Stimulated activated CD4-positive, alpha-beta T cell treated with anti-CD3 and anti-CD28 coated beads, TNF-alpha, amount 100 ng/mL, for 48 hours (primary cell): Measurements from ENCODE around the gene ZMYM2.

Source experiments
- DNase-seq, 3 donors: peaks; one replicate each; pipeline ENCODE4 v3.0.0-alpha.2; 2020; ENCODE audit warnings: low read depth in 3 of 3

ZMYM2 gene

DNA sequence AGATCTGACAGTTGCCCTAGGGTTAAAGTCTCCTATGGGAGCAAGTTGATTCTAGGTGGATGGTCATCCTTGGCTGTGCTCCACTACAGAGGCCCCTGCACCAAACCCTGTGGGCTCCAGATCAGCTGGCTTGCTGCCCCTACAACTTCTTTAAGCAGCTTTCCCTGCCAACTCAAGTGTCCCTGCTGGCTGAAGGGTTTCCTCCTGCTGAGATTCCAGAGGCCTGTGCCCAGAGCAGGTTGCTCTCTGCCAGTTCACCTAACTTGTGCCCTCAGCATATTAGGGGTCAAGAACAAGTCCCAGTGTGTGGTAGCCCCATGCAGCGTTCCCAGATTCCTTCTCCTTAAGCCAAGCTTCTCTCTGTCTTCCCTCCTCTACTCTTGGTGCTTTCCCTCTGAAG is 85.6 kb downstream of the ZMYM2 start:
- no peak for DNase-seq

DNA sequence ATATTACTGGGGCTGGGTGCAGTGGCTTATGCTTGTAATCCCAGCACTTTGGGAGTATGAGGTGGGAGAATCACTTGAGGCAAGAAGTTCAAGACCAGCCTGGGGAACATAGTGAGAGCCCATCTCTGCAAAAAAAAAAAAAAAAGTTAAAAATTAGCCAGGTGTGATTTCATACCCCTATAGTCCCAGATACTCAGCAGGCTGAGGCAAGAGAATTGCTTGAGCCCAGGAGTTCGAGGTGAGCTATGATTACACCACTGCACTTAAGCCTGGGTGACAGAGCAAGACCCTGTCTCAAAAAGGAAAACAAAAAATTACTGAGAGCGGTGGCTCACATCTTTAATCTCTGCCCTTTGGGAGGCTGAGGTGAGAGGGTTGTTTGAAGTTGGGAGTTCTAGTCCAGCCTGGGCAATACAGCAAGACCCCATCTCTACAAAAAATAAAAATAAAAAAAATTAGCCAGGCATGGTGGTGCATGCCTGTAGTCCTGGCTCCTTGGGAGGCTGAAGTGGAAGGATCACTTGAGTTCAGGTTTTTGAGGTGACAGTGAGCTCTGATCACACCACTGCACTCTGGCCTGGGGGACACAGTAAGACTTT is 87.5 kb downstream of the ZMYM2 start:
- DNase-seq: no peak

- no peak for DNase-seq
Observed at GRCh38 chr13:20049558-20050473, 91.3 kb downstream of the ZMYM2 start.

DNA sequence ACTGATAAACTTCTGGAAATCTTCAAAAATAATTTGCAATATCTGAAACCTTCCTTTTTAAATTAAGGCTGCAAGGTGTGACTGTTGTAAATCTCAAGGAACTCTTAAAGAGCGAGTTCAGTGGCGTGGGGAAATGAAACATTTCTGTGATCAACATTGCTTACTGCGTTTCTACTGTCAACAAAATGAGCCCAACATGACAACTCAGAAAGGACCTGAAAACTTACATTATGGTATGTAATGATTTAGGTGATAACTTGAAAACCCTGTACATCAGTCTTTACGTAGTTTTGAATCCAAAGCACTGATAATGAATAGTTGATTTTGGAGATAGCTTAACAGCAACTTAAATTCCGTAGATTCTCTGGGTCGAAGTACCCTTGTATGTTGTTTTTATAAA is 92.8 kb downstream of the ZMYM2 start:
- DNase-seq: no peak

- no peak for DNase-seq
Observed at GRCh38 chr13:20053016-20053415, 94.5 kb downstream of the ZMYM2 start.

GRCh38 chr13:20053891-20054290 is 95.4 kb downstream of the ZMYM2 start:
- DNase-seq: no peak

DNA sequence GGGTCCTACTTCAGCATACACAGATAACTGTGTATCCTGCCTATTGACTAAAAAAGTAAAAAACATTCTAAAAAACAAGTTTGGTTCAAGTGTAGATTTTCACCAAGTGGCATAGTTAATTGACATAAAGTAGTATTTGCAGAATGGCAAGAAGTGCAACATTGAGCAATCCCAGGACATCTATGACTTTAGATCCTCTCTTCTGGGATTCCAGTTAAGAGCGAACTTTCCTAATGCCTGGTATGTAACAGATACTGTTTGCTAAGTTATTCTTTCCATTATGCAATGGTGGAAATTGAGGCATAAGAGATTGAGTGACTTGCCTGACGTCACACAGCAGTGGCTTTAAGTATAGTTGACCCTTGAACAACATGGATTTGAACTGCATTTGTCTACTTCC is 96.1 kb downstream of the ZMYM2 start:
- no peak for DNase-seq

GRCh38 chr13:20057214-20057613 is 98.7 kb downstream of the ZMYM2 start:
- DNase-seq: no peak

DNA sequence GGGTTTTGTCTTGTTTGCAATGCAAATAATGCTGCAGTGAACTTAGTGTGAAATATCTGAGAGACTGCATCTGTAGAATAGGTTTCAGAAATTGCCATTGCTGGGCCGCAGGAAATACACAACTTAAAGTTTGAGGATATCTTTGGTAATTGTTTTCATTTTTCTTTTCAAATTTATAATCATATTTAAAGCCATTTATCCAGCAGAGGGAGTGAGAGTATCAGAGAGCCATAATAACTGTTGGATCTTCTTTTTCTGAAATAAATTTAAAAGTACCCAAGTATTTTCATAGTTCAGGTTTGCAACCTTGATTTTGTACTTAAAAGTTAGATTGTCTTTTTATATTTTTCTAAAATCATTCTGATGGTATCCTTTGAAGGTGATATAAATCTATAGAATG is 99.4 kb downstream of the ZMYM2 start:
- no peak for DNase-seq

DNA sequence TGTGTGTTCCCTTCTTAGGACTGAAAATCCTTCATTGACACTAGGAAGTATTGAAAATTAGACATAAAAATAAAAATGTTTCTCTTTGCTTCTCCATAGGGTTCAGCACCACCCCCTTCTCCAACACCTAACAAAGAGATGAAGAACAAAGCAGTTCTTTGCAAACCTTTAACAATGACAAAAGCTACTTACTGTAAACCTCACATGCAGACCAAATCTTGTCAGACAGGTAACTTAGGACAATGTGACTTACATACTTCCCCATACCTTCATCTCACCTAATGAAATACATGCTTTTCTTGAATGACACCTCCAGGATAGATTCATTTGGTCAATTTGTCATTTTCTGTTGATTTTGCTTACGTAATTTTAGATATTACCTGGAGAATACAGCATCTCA is 99.9 kb downstream of the ZMYM2 start:
- no peak for DNase-seq

DNA sequence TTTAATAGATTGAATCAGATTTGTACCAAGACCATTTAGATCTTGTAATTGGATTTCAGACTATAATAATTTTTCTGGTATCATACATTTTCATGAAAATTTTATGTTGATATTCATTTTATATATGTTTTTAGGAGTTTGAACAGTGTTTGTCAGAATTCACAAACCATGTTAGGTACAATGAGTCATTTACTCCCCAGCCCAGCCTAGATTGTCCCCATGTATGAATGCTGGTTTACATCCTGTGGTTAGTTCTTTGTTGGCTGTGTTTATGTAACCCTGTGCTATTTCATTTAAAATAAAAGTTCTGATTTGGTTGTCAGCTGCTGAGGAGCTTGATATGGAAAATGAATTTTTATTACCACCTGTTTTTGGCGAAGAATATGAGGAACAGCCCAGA is 105.6 kb downstream of the ZMYM2 start:
- DNase-seq: no peak

GRCh38 chr13:20065516-20065915 is 107.0 kb downstream of the ZMYM2 start:
- DNase-seq: no peak

DNA sequence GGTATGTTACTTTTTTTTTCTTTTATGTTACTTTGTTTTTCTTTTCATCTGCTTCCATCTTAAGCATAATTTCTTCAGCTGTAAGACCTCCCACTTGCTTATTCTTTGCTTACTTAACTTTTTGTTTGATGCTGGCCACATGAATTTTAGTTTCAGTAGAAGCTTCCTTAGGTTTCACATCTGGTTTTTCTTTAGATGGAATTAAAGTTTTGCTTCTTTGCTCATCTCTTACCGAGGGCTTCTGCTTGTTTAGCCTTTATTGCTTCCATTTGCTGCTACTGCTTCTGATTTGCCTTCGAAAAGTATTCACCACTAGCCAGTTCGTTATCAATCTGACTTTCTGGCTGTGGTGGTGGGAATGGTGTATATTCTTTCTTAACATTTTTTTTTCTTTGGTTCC is 111.4 kb downstream of the ZMYM2 start:
- DNase-seq: no peak

DNA sequence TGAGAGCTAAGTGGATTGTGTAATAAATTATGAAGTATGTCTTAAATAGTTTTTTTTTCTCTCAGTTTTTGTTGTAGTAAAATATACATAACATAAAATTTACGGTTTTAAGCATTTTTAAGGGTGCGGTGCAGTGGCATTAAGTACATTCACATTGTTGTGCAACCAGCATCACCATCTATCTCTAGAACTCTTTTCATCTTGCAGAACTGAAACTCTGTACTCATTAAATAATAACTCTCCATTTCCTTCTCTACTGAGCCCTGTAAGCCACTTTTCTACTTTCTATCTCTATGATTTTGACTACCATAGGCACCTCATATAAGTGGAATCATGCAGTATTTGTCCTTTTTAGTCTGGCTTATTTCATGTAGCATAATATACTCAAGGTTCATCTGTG is 115.2 kb downstream of the ZMYM2 start:
- no peak for DNase-seq

GRCh38 chr13:20074966-20075365 is 116.4 kb downstream of the ZMYM2 start:
- DNase-seq: no peak

DNA sequence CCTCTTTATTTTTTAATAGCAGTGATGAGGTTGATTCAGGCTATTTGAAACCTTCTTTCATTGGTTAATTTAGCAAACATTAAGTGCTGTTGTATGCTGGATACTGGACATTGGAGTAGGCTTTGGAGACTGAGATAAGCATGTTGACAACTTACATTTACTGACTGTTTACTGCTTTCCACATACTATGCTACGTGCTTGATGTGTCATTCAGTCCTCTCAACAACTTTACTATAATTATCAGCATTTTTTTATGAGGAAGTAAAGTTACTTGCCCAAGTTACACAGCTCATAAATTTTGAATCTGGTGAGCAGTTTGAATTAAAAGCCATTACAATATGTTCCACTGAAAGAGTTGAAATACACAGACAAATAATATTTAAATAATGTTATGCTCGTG is 118.6 kb downstream of the ZMYM2 start:
- DNase-seq: no peak

GRCh38 chr13:20080377-20081164 is 122.0 kb downstream of the ZMYM2 start:
- no peak for DNase-seq

DNA sequence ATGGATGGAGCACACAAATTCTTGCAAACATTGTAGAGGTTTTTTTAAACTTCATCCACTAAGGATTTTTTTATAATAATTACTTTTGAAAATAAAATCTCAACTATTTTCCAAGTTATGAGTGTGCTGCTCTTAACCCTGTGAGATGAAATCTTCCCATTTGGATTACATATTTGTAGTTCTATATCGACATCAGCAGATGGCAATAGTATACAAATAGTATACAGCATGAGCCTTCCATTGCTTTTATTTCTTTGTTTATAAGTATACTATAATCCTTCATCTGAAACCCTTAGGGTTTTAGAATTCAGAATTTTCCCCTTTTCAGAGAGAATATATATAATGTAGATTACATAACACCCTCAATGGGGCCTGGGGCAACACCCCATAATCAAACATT is 131.8 kb downstream of the ZMYM2 start:
- no peak for DNase-seq

DNA sequence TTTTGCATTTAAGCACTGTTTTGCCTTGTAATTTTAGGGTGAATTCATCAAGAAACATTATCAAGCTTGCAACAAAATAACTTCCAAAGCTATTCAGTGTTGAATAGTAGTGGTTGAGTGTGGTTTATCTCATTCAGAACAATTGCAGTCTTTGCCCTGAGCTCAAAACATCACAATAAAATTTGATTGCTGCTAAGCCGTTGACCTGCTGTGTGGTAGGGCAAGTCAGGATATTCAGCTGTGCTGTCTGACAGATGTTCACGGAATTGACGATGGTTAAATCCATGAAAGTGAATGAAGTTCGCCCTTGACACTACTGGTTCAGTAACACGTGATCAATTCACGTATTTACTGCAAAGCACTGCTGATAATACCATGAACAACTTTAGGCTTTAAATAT is 135.4 kb downstream of the ZMYM2 start:
- no peak for DNase-seq

DNA sequence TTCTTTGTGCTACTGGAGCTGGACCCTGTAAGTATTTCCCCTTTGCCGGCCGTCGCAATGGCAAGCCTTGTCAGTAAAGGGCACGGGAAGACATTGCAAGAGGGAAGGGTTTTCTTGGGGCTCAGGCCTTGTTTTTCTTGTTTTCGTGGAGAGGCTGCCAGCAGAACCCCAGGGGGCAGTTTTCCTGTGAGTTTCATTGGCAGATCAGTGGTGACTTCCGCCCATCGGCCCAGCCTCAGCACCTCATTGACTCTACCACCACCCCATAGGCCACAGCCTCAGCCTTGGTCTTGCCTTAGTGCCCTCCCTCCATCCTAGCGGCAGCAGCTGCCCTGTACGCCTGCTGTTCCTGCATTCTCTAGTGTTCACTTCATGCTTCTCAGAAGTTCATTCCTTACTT is 140.8 kb downstream of the ZMYM2 start:
- DNase-seq: no peak

DNA sequence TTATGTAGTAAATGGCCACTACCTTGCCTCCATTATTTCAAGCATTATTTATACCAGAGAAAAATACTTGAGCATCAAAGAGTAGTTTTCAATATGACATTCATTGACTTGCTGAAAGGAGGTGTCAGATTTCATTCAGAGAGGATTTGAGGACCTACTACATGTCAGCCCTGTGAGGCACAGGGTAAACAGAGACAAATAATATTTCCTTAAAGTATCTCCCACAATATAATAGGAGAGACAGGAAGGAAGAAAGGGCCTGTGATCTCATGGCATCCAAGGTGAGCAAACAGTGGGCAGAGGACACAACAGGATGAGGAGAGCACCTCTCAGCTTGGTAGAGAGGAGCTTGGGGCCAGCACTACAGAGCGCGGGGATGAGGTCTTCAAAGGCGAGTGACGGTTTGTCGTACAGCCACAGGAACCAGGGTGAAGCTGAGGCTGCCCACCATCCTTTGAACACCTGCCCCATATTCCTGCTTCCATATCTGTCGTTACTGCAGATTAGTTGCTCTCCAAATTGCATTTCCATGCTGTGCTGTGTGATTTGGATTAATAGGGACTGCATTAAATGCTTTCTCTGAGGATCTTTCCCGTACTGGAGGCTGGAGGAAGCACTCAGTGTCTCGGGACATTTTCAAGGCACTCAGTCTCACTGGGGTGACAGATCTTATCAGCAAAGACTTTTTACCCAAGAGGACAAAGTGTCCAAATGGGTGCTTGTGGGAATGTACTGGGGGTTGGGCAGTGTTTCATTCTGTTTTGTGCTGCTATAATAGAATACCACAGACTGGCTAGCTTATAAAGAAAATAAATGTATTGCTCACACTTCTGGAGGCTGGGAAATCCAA is 143.2 kb downstream of the ZMYM2 start:
- DNase-seq: no peak
